GM21576 (cell line): ENCODE data around the gene KCNQ1.

Experiments
- ATAC-seq: cut with Tn5 transposase; IDR thresholded peaks from one replicate; pipeline ENCODE4 v1.9.1; 2021; ENCODE audit warnings: mild to moderate bottlenecking, moderate library complexity; ENCODE audit not compliant: unreplicated experiment

KCNQ1 gene

GRCh38 chr11:2882396-2883110 is 437.7 kb downstream of the KCNQ1 start:
- ATAC-seq = no peak

DNA sequence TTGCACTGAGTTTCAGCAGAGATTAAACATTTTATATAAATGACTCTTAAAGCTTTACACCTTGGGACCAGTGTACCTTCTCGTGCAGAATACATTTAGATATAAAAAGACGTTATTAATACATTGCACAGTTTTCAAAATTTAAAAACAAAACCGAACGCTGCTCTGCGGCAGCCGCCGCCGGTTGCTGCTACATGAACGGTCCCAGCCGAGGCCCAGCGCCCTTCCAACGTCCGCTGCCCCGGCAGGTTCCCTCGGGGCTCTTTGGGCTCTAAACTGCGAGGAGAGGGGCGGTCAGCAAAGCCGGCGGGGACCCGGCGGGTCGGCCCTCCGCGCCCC is 438.8 kb downstream of the KCNQ1 start:
- no peak for ATAC-seq

GRCh38 chr11:2883979-2884815 is 439.4 kb downstream of the KCNQ1 start:
- no peak for ATAC-seq

- no peak for ATAC-seq
Observed at GRCh38 chr11:2885017-2885677, 440.3 kb downstream of the KCNQ1 start.

DNA sequence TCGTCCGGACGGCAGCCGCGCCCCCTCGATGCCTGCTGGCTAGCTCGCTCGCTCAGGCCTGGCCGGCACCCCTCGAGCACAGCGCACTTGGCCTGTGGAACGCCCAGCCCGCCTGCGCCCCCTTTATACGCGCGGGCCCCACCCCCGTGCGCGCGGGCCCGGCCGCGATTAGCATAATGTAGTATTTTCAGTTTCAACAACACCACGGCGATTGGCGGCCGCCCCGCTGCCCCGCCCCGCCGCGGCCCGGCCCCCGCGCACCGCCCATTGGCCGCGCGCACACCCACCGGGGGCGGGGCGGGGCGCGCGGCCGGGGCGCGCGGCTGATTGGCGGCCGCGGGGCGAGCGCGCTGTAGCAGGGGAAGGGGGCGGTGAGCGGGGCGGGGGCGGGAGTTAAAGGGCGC is 440.9 kb downstream of the KCNQ1 start, which contains the start of gene CDKN1C:
TSS of gene CDKN1C (minus strand) at position 98 of the 404 bp plus-strand sequence. CDS start 319 bp downstream, outside the sequence.
- ATAC-seq = peak; percentile 72

DNA sequence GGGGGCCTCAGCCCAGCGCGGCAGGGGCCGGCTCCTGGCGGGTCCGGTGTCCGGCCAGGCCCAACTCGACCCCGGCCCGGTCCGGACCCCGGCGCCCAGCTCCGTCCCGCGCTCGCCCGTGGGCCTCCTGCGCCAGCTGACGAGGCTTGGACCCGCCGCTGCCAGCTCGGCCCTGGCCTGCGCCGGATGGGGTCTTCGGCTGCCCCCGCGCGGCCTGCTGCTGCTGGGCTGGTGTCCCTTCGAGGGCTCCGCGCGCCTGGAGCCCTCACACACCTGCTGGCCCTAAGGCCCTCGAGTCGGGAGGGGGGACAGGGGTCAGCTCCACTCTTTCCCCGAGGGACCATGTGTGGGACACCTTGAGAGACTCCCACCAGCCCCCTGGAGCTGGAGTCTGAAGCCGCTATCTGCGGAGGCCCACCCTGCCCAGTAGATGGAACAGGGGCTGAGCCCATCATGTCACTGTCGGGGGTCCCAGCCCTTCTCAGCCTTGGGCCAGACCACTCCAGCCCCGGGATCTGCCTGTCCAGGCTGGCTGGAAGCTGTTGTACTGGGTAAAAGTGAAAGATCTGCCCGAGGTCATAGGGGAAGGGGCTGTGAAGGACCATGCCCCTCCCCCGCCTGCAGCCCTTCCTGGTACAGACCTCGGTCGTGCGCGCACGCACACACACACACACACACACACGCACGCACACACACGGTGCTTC is 441.5 kb downstream of the KCNQ1 start:
- ATAC-seq = no peak

GRCh38 chr11:2886936-2887335 is 442.1 kb downstream of the KCNQ1 start:
- no peak for ATAC-seq

DNA sequence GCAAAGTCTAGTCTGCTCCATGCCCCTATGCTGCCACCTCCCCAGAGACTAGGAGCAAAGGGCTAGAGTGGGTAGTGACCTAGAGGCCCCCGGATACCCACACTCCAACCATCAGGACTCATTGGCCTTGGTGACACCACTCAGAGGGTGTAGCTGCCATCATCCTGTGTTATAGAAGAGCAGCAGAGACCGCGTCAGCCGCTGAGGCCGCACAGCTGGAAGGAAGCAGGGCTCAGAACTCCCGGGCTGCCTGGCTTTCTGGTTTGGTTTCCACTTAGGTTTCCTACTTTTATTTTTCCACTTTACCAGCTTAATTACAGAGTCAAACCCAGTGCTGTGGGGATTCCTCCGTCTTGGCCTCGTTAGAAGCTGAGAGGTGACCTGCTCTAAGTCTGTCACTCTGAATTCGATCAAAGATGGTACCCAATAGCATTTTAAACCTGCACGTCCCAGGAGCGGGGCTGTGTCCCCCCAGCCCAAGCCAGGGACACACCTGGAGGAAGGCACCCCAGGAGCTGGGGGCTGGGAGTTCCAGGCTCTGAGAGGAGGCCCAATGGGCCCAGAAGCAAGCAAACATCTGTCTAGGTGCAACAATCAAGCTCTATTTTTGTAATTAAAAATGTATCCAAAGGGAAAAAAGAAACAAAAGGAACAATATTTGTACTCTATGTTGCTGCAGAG is 442.8 kb downstream of the KCNQ1 start:
- ATAC-seq = no peak

DNA sequence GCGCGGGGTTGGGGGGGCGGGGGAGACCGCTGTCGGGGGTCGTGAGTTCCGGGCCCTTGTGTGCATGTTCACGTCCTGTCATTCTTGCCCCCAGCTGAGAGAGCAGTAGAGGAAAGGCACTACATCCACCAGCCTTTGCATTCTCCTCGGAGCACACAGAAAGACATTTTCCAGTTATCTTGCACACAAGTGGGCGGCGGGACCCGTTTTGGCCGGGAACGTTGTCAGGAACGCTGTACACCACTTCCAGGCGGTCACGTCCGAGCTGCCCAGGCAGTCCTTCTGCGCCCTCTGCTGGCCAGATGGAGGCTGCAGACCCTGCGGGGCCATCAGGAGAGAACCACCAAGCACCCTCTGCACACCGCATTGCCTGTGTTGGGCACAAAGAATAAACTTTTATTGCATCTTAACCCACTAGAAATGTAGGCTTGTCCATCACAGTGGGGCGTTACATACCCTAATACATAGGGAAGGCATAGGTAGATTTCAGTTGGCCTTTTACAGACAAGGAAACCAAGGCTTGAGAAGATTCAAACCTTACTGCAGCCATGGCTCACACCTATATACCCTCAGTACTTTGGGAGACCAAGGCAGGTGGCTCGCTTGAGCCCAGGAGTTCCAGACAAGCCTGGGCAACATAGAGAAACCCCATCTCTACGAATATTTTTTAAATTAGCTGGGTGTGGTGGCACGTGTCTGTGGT is 443.6 kb downstream of the KCNQ1 start:
- no peak for ATAC-seq

DNA sequence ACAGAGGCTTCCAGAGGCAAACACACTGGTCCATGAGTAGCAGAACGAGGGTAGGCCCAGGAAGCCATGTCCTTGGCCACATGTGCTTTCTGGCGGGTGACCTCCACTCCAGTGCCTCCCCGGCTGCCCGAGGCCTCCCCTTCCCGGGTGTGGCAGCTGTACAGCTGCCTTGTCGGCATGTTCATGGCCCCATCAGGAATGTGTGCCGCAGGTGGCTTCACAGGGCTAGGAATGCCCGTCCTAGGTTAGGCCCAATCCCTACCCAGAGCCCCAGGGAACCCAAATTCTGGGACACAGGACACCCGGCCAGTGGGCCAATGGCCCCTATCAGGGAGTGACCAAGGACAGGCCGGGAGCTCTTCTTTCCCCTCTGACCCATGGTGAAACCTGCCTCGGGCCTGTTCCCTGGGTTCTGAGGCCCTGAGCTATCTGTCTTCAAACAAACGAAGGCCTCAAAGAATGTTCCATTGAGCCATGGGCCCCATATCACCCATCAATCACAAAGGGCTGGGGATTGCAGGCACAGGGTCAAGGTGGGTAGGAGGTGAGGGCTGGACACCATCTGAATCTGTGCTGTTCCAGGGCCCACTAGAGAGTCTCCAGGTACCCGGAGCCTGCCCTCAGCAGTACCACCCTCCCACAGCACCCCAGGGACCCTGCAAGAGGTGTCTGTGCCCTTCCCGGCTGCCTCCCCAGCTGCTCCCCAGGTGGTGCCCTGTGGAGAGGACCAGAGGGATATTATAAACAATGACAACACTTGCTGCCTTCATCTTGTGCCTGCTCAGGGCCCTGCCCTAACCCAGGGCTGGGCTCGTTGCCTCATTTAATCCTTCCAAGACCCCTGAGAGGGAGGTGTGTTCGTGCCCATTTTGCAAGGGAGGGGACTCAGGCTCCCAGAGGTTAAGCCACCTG is 444.8 kb downstream of the KCNQ1 start:
- no peak for ATAC-seq

GRCh38 chr11:2890466-2891294 is 445.9 kb downstream of the KCNQ1 start:
- no peak for ATAC-seq

- ATAC-seq = no peak
Observed at GRCh38 chr11:2891326-2892214, 446.8 kb downstream of the KCNQ1 start.

GRCh38 chr11:2892215-2892966 is 447.6 kb downstream of the KCNQ1 start:
- ATAC-seq = no peak

DNA sequence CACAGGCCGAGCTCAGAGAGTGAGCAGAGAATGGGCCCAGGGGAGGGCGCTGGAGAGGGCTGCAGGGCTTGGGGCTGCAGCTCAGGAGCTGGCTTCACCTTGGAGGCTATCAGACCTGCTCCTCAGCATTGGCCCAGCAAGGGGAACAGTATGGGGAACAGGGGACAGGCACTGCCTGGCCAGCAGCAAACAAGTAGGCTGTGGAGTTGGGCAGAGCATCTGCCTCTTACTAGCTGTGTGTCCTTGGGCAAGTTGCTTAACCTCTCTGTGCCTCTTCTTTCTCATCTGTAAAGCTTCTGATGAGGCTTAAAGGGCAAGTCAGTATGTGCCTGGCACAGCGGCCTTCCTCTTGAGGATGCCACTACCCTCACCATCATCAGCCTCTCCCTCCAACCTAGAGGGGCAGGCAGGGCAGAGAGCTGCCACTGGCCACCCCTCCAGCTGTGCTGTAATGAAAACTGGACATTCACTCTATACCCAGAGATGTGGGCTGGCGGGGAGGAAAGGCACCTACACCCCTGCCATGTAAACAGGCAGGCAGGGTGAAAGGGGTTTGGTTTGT is 448.2 kb downstream of the KCNQ1 start:
- ATAC-seq = peak; percentile 40

DNA sequence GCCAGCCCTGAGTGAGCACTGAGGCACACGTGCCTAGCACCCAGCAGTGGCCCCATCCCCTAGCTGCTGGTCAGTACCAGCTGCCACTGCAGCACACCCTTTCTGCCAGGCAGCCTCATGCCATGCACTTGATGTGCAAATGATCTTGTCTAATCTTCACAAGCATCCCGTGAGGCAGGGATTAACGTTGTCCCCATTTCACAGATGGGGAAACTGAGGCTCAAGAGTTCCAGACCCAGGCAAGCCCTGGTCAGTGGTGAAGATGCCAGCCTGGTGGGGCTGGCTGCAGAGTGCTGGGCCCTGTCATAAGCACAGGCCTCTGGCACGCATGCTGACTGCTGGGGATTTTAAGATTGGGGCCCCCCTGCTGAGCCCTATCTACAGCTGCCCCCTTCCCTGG is 449.1 kb downstream of the KCNQ1 start:
- ATAC-seq = no peak

DNA sequence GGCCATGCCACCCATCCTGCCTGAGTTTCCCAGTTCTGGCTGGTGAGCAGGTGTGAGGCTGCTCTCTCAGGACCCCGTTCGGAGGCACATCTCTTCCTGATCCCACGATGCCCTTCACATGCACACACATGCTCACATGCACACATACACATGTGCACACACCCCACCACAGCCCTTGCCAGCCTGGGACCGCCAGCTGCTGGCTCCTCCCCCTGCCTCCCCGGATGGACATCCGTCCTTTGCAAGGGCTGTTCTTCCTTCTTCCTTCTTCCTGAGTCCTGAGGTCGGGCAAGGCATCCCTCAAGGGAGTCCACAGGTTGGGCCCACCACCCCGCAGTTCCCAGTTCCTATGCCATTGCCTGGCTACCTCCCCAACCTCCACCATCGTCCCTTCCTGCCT is 451.2 kb downstream of the KCNQ1 start:
- ATAC-seq = no peak
